GM12864 (cell line): ENCODE results near the gene SALL4.
A peak's percentile ranks its signal among the peaks of the same experiment; 100 is the strongest.
"Not testable (repeated sequence)": the region's sequence is repeated elsewhere in the genome, so short reads cannot be mapped to it uniquely, and the experiment has no call there.

Experiments
- DNase-seq: peaks from one replicate; pipeline ENCODE4 v3.0.0-alpha.2; 2011; ENCODE audit warnings: low read depth
- H3K4me3 ChIP-seq: 2 replicates; pipeline ENCODE4 v1.5.1; 2011; ENCODE audit warnings: mild to moderate bottlenecking, low read depth, low read length, control low read depth
- CTCF ChIP-seq: IDR thresholded peaks from 2 replicates; pipeline ENCODE4 v1.5.1; 2011; ENCODE audit warnings: low read depth, mild to moderate bottlenecking, moderate library complexity, low read length, control low read depth, inconsistent platforms; ENCODE audit errors: missing control alignments

The SALL4 gene

GRCh38 chr20:51757226-51757625, 45.1 kb downstream of the SALL4 start:
- DNase-seq, result no peak
- no peak for TF ChIP-seq CTCF
- H3K4me3 ChIP-seq, result no peak overlapping the region

GRCh38 chr20:51756653-51757052, 45.7 kb downstream of the SALL4 start:
- DNase-seq, result no peak
- H3K4me3 ChIP-seq, result no peak overlapping the region
- no peak for TF ChIP-seq CTCF

- not testable (repeated sequence) for DNase-seq, H3K4me3 ChIP-seq
Observed at GRCh38 chr20:51753220-51753619, 49.1 kb downstream of the SALL4 start.

- no peak for DNase-seq
- no peak for TF ChIP-seq CTCF
Observed at GRCh38 chr20:51752343-51752951, 49.9 kb downstream of the SALL4 start.

GRCh38 chr20:51750770-51751388, 51.4 kb downstream of the SALL4 start:
- no peak for TF ChIP-seq CTCF
- no peak for DNase-seq
- H3K4me3 ChIP-seq, result no peak overlapping the region

More at GRCh38 chr20:51752343-51752951, 49.9 kb downstream of the SALL4 start:
- no peak overlapping the region for H3K4me3 ChIP-seq

- peak; percentile 7 for DNase-seq
- H3K4me3 ChIP-seq, result no peak overlapping the region
- TF ChIP-seq CTCF, result no peak
Observed at GRCh38 chr20:51750037-51750769, 52.1 kb downstream of the SALL4 start.

GRCh38 chr20:51749674-51750036, 52.7 kb downstream of the SALL4 start:
- DNase-seq, result no peak
- H3K4me3 ChIP-seq, result no peak overlapping the region

More at GRCh38 chr20:51749674-51750036, 52.7 kb downstream of the SALL4 start:
- TF ChIP-seq CTCF, result no peak
